Karpas-422 (cell line): Measurements from ENCODE around the gene ADGRE1. TPM values are rescaled to one million over a fixed set of nuclear protein-coding genes. Genes with fewer than 3 reads are reported as not detected.

Source experiments
- DNase-seq: peaks from one replicate; pipeline ENCODE4 v3.0.0-alpha.2; 2015
- H2AFZ ChIP-seq: fragments of 200-600 bp; sonication (generic); 2 replicates; pipeline ENCODE4 v1.6.1; 2014; ENCODE audit warnings: antibody characterized with exemption, low read length, mixed read lengths
- H3K27ac ChIP-seq: fragments of 200-600 bp; sonication (generic); 2 replicates; pipeline ENCODE4 v1.5.1; 2014; ENCODE audit warnings: mild to moderate bottlenecking, low read length, moderate library complexity
- H3K27me3 ChIP-seq: fragments of 200-600 bp; sonication (generic); 2 replicates; pipeline ENCODE4 v1.6.1; 2014; ENCODE audit warnings: low read length, mixed read lengths
- H3K36me3 ChIP-seq: fragments of 200-600 bp; sonication (generic); 2 replicates; pipeline ENCODE4 v1.6.1; 2014; ENCODE audit warnings: low read length, mixed read lengths; ENCODE audit not compliant: insufficient read depth
- H3K4me1 ChIP-seq: fragments of 200-600 bp; sonication (generic); 2 replicates; pipeline ENCODE4 v1.6.1; 2014; ENCODE audit warnings: mild to moderate bottlenecking, low read length, mixed read lengths
- H3K4me2 ChIP-seq: fragments of 200-600 bp; sonication (generic); 2 replicates; pipeline ENCODE4 v1.6.1; 2014; ENCODE audit warnings: low read length, low read depth, mild to moderate bottlenecking; ENCODE audit not compliant: poor library complexity, severe bottlenecking
- H3K4me3 ChIP-seq: fragments of 200-600 bp; sonication (generic); 2 replicates; pipeline ENCODE4 v1.5.1; 2014; ENCODE audit warnings: mild to moderate bottlenecking, antibody characterized with exemption, low read length, mixed read lengths
- H3K79me2 ChIP-seq: fragments of 200-600 bp; sonication (generic); 2 replicates; pipeline ENCODE4 v1.6.1; 2014; ENCODE audit warnings: mild to moderate bottlenecking, low read length, mixed read lengths
- H3K9ac ChIP-seq: fragments of 200-600 bp; sonication (generic); 2 replicates; pipeline ENCODE4 v1.6.0; 2014; ENCODE audit warnings: low read length
- H3K9me2 ChIP-seq: fragments of 200-600 bp; sonication (generic), shearing (Covaris generic); replicated peaks from 2 replicates; pipeline ENCODE4 v1.6.0; 2014; ENCODE audit warnings: mild to moderate bottlenecking, low read length, moderate library complexity; ENCODE audit not compliant: insufficient read depth
- H3K9me3 ChIP-seq: fragments of 300-700, 200-600 bp; sonication (generic); 2 replicates; pipeline ENCODE4 v1.6.1; 2014; ENCODE audit warnings: low read length, mixed read lengths
- H4K20me1 ChIP-seq: fragments of 200-600 bp; sonication (generic); 2 replicates; pipeline ENCODE4 v1.6.1; 2014; ENCODE audit warnings: mild to moderate bottlenecking, antibody characterized with exemption, low read length, low read depth; ENCODE audit not compliant: insufficient read depth
- total RNA-seq: library from RNA; depleted of rRNA; stranded (reverse); fragments of >200 nt; shearing (Covaris generic); gene quantifications from 2 replicates; pipeline ENCODE4 v1.2.3, GENCODE V29; 2014; ENCODE audit warnings: low replicate concordance

Gene ADGRE1
- total RNA-seq, 1 experiment from 2014 or later: 0.30 TPM

- no peak for DNase-seq
- Histone ChIP-seq H3K9me3 (no peaks in the 10 kb centered on the region), H3K4me2 (no peak overlapping the region), H3K79me2 (no peaks in the 10 kb centered on the region), H3K36me3 (no peaks in the 10 kb centered on the region), H3K4me1 (no peaks in the 10 kb centered on the region), H3K9ac (no peak overlapping the region), H3K9me2 (no peaks in the 10 kb centered on the region), H4K20me1 (no peaks in the 10 kb centered on the region), H3K27ac (no peak overlapping the region), H2AFZ (no peak overlapping the region), H3K4me3 (no peak overlapping the region), H3K27me3 (no peaks in the 10 kb centered on the region)
Measured at GRCh38 chr19:6890401-6890913, 3.1 kb downstream of the ADGRE1 start.

- Histone ChIP-seq H3K79me2 (no peaks in the 10 kb centered on the region), H3K36me3 (no peaks in the 10 kb centered on the region), H3K4me2 (no peak overlapping the region), H3K9me3 (no peaks in the 10 kb centered on the region), H4K20me1 (no peaks in the 10 kb centered on the region), H3K4me1 (no peaks in the 10 kb centered on the region), H3K27me3 (no peaks in the 10 kb centered on the region), H3K4me3 (no peak overlapping the region), H3K9ac (no peak overlapping the region), H3K9me2 (no peaks in the 10 kb centered on the region), H3K27ac (no peak overlapping the region), H2AFZ (no peak overlapping the region)
- DNase-seq: no peak
Measured at GRCh38 chr19:6890938-6891337, 3.6 kb downstream of the ADGRE1 start.

GRCh38 chr19:6891761-6892385 is 4.5 kb downstream of the ADGRE1 start:
- Histone ChIP-seq H3K36me3 (no peaks in the 10 kb centered on the region), H3K79me2 (no peaks in the 10 kb centered on the region), H4K20me1 (no peaks in the 10 kb centered on the region), H3K27me3 (no peaks in the 10 kb centered on the region), H3K9me2 (no peaks in the 10 kb centered on the region), H3K4me2 (no peak overlapping the region), H3K27ac (no peak overlapping the region), H3K4me3 (no peak overlapping the region), H3K4me1 (no peaks in the 10 kb centered on the region), H3K9me3 (no peaks in the 10 kb centered on the region), H2AFZ (no peak overlapping the region), H3K9ac (no peak overlapping the region)
- DNase-seq: no peak

- Histone ChIP-seq H3K79me2 (no peaks in the 10 kb centered on the region), H3K36me3 (no peaks in the 10 kb centered on the region), H3K4me1 (no peaks in the 10 kb centered on the region), H3K27me3 (no peaks in the 10 kb centered on the region), H3K4me3 (no peak overlapping the region), H3K9me2 (no peaks in the 10 kb centered on the region), H3K4me2 (no peak overlapping the region), H4K20me1 (no peaks in the 10 kb centered on the region), H3K27ac (no peak overlapping the region), H3K9ac (no peak overlapping the region), H3K9me3 (no peaks in the 10 kb centered on the region), H2AFZ (no peak overlapping the region)
- DNase-seq: no peak
Measured at GRCh38 chr19:6894313-6894712, 6.9 kb downstream of the ADGRE1 start.

- Histone ChIP-seq H3K27me3 (0 out of 2 replicates have a peak, but pooled peaks cover 3% of the 10 kb centered on the region), H3K9me3 (peaks cover 15% of the 10 kb centered on the region), H3K9ac (no peak overlapping the region), H4K20me1 (no peaks in the 10 kb centered on the region), H3K79me2 (no peaks in the 10 kb centered on the region), H3K36me3 (no peaks in the 10 kb centered on the region), H3K27ac (no peak overlapping the region), H2AFZ (no peak overlapping the region), H3K9me2 (no peaks in the 10 kb centered on the region), H3K4me2 (no peak overlapping the region), H3K4me1 (no peaks in the 10 kb centered on the region), H3K4me3 (no peak overlapping the region)
- DNase-seq: no peak
Measured at GRCh38 chr19:6903446-6903845, 16.1 kb downstream of the ADGRE1 start.

GRCh38 chr19:6906559-6907060 is 19.2 kb downstream of the ADGRE1 start:
- Histone ChIP-seq H3K4me1 (no peaks in the 10 kb centered on the region), H4K20me1 (no peaks in the 10 kb centered on the region), H3K27ac (no peak overlapping the region), H3K9ac (no peak overlapping the region), H3K79me2 (no peaks in the 10 kb centered on the region), H3K36me3 (no peaks in the 10 kb centered on the region), H3K27me3 (no peaks in the 10 kb centered on the region), H3K9me2 (no peaks in the 10 kb centered on the region), H3K4me2 (no peak overlapping the region), H3K9me3 (peaks cover 11% of the 10 kb centered on the region), H2AFZ (no peak overlapping the region), H3K4me3 (no peak overlapping the region)
- no peak for DNase-seq

GRCh38 chr19:6911523-6911922 is 24.1 kb downstream of the ADGRE1 start:
- Histone ChIP-seq H3K4me2 (no peak overlapping the region), H3K9ac (no peak overlapping the region), H3K27ac (no peak overlapping the region), H3K9me2 (no peaks in the 10 kb centered on the region), H2AFZ (no peak overlapping the region), H4K20me1 (no peaks in the 10 kb centered on the region), H3K9me3 (peaks cover 5% of the 10 kb centered on the region), H3K4me1 (no peaks in the 10 kb centered on the region), H3K27me3 (no peaks in the 10 kb centered on the region), H3K79me2 (no peaks in the 10 kb centered on the region), H3K4me3 (no peak overlapping the region), H3K36me3 (no peaks in the 10 kb centered on the region)
- no peak for DNase-seq

- no peaks in the 10 kb centered on the region for H3K27me3 ChIP-seq
- H3K4me1 ChIP-seq: no peaks in the 10 kb centered on the region
- H3K79me2 ChIP-seq: no peaks in the 10 kb centered on the region
- no peak overlapping the region for H2AFZ ChIP-seq
- H3K9ac ChIP-seq: no peak overlapping the region
- no peak overlapping the region for H3K27ac ChIP-seq
- no peaks in the 10 kb centered on the region for H3K9me3 ChIP-seq
- no peak overlapping the region for H3K4me3 ChIP-seq
- H3K36me3 ChIP-seq: no peaks in the 10 kb centered on the region
- H3K4me2 ChIP-seq: no peak overlapping the region
- no peaks in the 10 kb centered on the region for H4K20me1 ChIP-seq
- DNase-seq: no peak
- no peaks in the 10 kb centered on the region for H3K9me2 ChIP-seq
Measured at GRCh38 chr19:6914321-6914720, 26.9 kb downstream of the ADGRE1 start.
